CD4-positive, alpha-beta T cell treated with Interleukin-12 subunit alpha and Interleukin-12 subunit beta, for 1 hour (primary cell): Measurements from ENCODE around the gene CDH22.

Experiments
- DNase-seq: peaks from one replicate; pipeline ENCODE4 v3.0.0-alpha.2; 2020

The CDH22 gene

GRCh38 chr20:46296526-46297250, 11.6 kb downstream of the CDH22 start:
- no peak for DNase-seq

- no peak for DNase-seq
Observed at GRCh38 chr20:46293084-46293483, 15.2 kb downstream of the CDH22 start.

GRCh38 chr20:46291401-46291800, 16.9 kb downstream of the CDH22 start:
- DNase-seq, result no peak

- DNase-seq, result no peak
Observed at GRCh38 chr20:46289432-46289831, 18.9 kb downstream of the CDH22 start.

- DNase-seq, result no peak
Observed at GRCh38 chr20:46286977-46287376, 21.3 kb downstream of the CDH22 start.

GRCh38 chr20:46286382-46286781, 21.9 kb downstream of the CDH22 start:
- DNase-seq, result no peak

- no peak for DNase-seq
Observed at GRCh38 chr20:46285740-46286139, 22.6 kb downstream of the CDH22 start.

- DNase-seq, result no peak
Observed at GRCh38 chr20:46285072-46285471, 23.2 kb downstream of the CDH22 start.

GRCh38 chr20:46284040-46284427, 24.3 kb downstream of the CDH22 start:
- no peak for DNase-seq

- no peak for DNase-seq
Observed at GRCh38 chr20:46283426-46284039, 24.8 kb downstream of the CDH22 start.

GRCh38 chr20:46282669-46283068, 25.6 kb downstream of the CDH22 start:
- no peak for DNase-seq

GRCh38 chr20:46279103-46279502, 29.2 kb downstream of the CDH22 start:
- no peak for DNase-seq

GRCh38 chr20:46277602-46278001, 30.7 kb downstream of the CDH22 start:
- DNase-seq, result no peak

- DNase-seq, result no peak
Observed at GRCh38 chr20:46276531-46276930, 31.8 kb downstream of the CDH22 start.

- no peak for DNase-seq
Observed at GRCh38 chr20:46275091-46275490, 33.2 kb downstream of the CDH22 start.

GRCh38 chr20:46273717-46274116, 34.6 kb downstream of the CDH22 start:
- DNase-seq, result no peak

- no peak for DNase-seq
Observed at GRCh38 chr20:46272389-46273047, 35.8 kb downstream of the CDH22 start.

- no peak for DNase-seq
Observed at GRCh38 chr20:46270977-46271744, 37.1 kb downstream of the CDH22 start.

- DNase-seq, result no peak
Observed at GRCh38 chr20:46269372-46269771, 38.9 kb downstream of the CDH22 start.

- no peak for DNase-seq
Observed at GRCh38 chr20:46268662-46269061, 39.6 kb downstream of the CDH22 start.

- DNase-seq, result no peak
Observed at GRCh38 chr20:46268131-46268614, 40.1 kb downstream of the CDH22 start.

- DNase-seq, result no peak
Observed at GRCh38 chr20:46267108-46268105, 40.9 kb downstream of the CDH22 start.
